Panc1 (cell line): ENCODE measurements around the gene LY6G6F.

Experiments used
- CTCF ChIP-seq: fragments of 450-650 bp; IDR thresholded peaks from 2 replicates; pipeline ENCODE4 v1.5.1; 2017; ENCODE audit warnings: mild to moderate bottlenecking
- POLR2AphosphoS5 ChIP-seq: IDR thresholded peaks from 2 replicates; pipeline ENCODE4 v1.6.1; 2012; ENCODE audit warnings: mild to moderate bottlenecking, low read depth, low read length, moderate library complexity
- REST ChIP-seq, 2 experiments: IDR thresholded peaks; 2 replicates each; pipeline ENCODE4 v1.6.1; 2011 to 2012; ENCODE audit warnings: low read depth in 2 of 2, control low read depth in 1 of 2, low read length in 1 of 2, mild to moderate bottlenecking in 1 of 2, moderate library complexity in 1 of 2; ENCODE audit not compliant: insufficient read depth in 1 of 2
- SIN3A ChIP-seq: IDR thresholded peaks from 2 replicates; pipeline ENCODE4 v1.6.1; 2012; ENCODE audit warnings: low read depth, mild to moderate bottlenecking, low read length, moderate library complexity, borderline replicate concordance; ENCODE audit not compliant: insufficient read depth
- TCF7L2 ChIP-seq: IDR thresholded peaks from 2 replicates; pipeline ENCODE4 v1.6.1; 2011; ENCODE audit warnings: mild to moderate bottlenecking, low read depth, low read length, inconsistent platforms

GRCh38 chr6:31732029-31732428 lies 25.4 kb downstream of the LY6G6F start:
- TF ChIP-seq CTCF (no peak), SIN3A (no peak), POLR2AphosphoS5 (no peak; the same call in 1 of the 2 replicates), REST (IDR thresholded peaks at IDR 0.05; ENCODE audit: insufficient read depth in 1 of 2, low read depth in 2 of 2, low read length in 1 of 2) (no peak), TCF7L2 (no peak)
